ENCODE results near the gene EXOC3L2. TPM values are rescaled to one million over a fixed set of nuclear protein-coding genes. Genes with fewer than 3 reads are reported as not detected.

Gene EXOC3L2
- total and polyA plus RNA-seq, 2 donors (not counting 3 experiments of a cell fraction or from before 2014, with no cell fraction given): 0.66 to 1.8 TPM

DNA sequence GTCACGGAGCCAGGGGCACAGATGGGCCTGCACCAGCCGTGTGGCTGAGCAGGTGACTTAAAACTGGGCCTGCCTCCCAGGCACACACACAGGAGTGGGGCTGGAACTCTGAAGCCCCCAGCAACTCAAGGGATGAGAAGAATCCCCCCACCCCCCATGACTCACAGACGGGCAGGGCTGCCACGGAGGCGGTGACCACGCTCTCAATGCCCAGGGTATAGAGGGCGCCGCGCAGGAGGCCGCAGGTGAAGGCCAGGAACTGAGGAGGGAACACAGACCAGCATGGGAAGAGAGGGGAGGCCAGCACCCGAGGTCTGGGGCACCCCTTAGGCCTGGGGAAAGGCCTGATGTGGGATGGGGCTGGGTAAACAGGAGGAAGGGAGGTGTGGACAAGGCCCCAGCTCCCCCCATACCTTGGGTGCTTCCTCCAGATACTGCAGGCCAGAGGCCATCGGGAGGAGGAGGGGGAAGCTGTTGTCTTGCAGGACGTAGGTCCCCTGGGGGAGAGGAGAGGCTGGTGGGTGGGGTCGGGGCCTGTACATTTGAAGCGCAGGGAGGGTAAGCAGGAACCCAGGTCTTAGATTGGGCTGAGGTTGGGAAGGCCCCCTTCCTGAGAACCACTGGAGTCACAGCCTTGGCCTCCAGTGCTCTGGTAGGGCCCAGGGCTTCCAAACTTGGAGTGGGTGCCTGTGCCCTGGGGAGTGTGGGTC, 81.3 kb downstream of the EXOC3L2 start:
- no peak for TF ChIP-seq EZH2 (IDR thresholded peaks at IDR 0.05; ENCODE audit: borderline replicate concordance, low read depth, low read length, severe bottlenecking)
- TF ChIP-seq, protein P1, sequence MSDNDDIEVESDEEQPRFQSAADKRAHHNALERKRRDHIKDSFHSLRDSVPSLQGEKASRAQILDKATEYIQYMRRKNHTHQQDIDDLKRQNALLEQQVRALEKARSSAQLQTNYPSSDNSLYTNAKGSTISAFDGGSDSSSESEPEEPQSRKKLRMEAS (IDR thresholded peaks at IDR 0.05; ENCODE audit: insufficient read depth, insufficient read length): no peak
- TF ChIP-seq GATA2 (IDR thresholded peaks at IDR 0.05; ENCODE audit: insufficient read depth, insufficient read length, low read depth, low read length): no peak
- TF ChIP-seq, protein P2, sequence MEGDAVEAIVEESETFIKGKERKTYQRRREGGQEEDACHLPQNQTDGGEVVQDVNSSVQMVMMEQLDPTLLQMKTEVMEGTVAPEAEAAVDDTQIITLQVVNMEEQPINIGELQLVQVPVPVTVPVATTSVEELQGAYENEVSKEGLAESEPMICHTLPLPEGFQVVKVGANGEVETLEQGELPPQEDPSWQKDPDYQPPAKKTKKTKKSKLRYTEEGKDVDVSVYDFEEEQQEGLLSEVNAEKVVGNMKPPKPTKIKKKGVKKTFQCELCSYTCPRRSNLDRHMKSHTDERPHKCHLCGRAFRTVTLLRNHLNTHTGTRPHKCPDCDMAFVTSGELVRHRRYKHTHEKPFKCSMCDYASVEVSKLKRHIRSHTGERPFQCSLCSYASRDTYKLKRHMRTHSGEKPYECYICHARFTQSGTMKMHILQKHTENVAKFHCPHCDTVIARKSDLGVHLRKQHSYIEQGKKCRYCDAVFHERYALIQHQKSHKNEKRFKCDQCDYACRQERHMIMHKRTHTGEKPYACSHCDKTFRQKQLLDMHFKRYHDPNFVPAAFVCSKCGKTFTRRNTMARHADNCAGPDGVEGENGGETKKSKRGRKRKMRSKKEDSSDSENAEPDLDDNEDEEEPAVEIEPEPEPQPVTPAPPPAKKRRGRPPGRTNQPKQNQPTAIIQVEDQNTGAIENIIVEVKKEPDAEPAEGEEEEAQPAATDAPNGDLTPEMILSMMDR (IDR thresholded peaks at IDR 0.05; ENCODE audit: extremely low read depth in 1 of 2, insufficient read depth in 1 of 2, low read depth in 1 of 2, low read length in 2 of 2): no peak
- TF ChIP-seq POLR2AphosphoS5 (IDR thresholded peaks at IDR 0.05; ENCODE audit: insufficient read depth, low read depth, low read length): no peak
- TF ChIP-seq JUN (IDR thresholded peaks at IDR 0.05; ENCODE audit: borderline replicate concordance, insufficient read depth, insufficient read length, low read depth): no peak
- no peak for TF ChIP-seq POLR2A (IDR thresholded peaks at IDR 0.05; ENCODE audit: low read depth, low read length)
- TF ChIP-seq MYC (IDR thresholded peaks at IDR 0.05; ENCODE audit: low read depth, low read length): no peak
- no peak for TF ChIP-seq FOS (IDR thresholded peaks at IDR 0.05; ENCODE audit: borderline replicate concordance, insufficient read depth, low read length)
- H3K27ac ChIP-seq (ENCODE audit: insufficient read depth, low read depth, low read length): no peak overlapping the region
- H3K4me2 ChIP-seq (ENCODE audit: insufficient read depth, low read length): no peak overlapping the region
- DNase-seq (ENCODE audit: low read depth, low spot score) (no peak), FAIRE-seq (no peak)
- dilution Hi-C loops (cut with MboI; ENCODE audit: extremely low pct_ligation_motif_present, low sequenced_read_pairs): no loop called here
- H3K4me1 ChIP-seq (ENCODE audit: control insufficient read depth, extremely low read depth, insufficient read depth, low read length): peaks cover 5% of the 10 kb centered on the region
- no peak overlapping the region for H3K4me3 ChIP-seq (replicated peaks in 1 of 3; ENCODE audit: insufficient read depth in 1 of 3, low read depth in 1 of 3, low read length in 3 of 3)
- no peaks in the 10 kb centered on the region for H4K20me1 ChIP-seq (replicated peaks; ENCODE audit: control insufficient read depth, extremely low read depth, insufficient read depth, low read length)
- CTCF ChIA-PET: interaction anchor here (0.8 to 1.6 kb wide), 8 partner anchors 9 to 175 kb away, joined by 3 to 5 read pairs (median 4); no protein-coding TSS in a partner anchor
- no peaks in the 10 kb centered on the region for H3K27me3 ChIP-seq (ENCODE audit: control insufficient read depth in 2 of 2, insufficient read depth in 2 of 2, low read length in 2 of 2)
- intact Hi-C loops (cut with micrococcal nuclease): loop anchor here (2.0 kb wide), 1 partner anchor 175 kb away; no protein-coding TSS in a partner anchor
- no peaks in the 10 kb centered on the region for H3K9me3 ChIP-seq (replicated peaks; ENCODE audit: control insufficient read depth, insufficient read depth, low read length)
- H3K9ac ChIP-seq (replicated peaks; ENCODE audit: extremely low read depth, insufficient read depth, low read length): no peak overlapping the region
- no peaks in the 10 kb centered on the region for H3K9me1 ChIP-seq (replicated peaks; ENCODE audit: control insufficient read depth, extremely low read depth, insufficient read depth, low read length)
- no peak overlapping the region for H2AFZ ChIP-seq (ENCODE audit: low read depth, low read length)
- BruUV-seq (replicated peaks): no TSS peak
- H3K79me2 ChIP-seq (ENCODE audit: control insufficient read depth, insufficient read depth, low read length): no peaks in the 10 kb centered on the region
- POLR2A ChIA-PET: interaction anchor here (1.0 kb wide), 1 partner anchor 14 kb away, joined by 3 read pairs; the partner anchor contains the start of genes BLOC1S3 and TRAPPC6A
- H3K36me3 ChIP-seq (ENCODE audit: control insufficient read depth in 2 of 2, extremely low read depth in 1 of 2, insufficient read depth in 2 of 2, low read length in 2 of 2): no peaks in the 10 kb centered on the region
